ENCODE measurements around the gene CCDC157. TPM values are rescaled to one million over a fixed set of nuclear protein-coding genes. Genes with fewer than 3 reads are reported as not detected.

CCDC157 gene
- polyA plus RNA-seq, 1 donor from 2014 or later: 32.2 TPM

- no peaks in the 10 kb centered on the region for H4K20me1 ChIP-seq (ENCODE audit: insufficient read depth)
- no peaks in the 10 kb centered on the region for H3K9me3 ChIP-seq (ENCODE audit: low read length)
- TF ChIP-seq EZH2 (IDR thresholded peaks at IDR 0.05; ENCODE audit: borderline replicate concordance, insufficient read depth, low read length, poor library complexity, severe bottlenecking) (no peak), EP300 (conservative IDR thresholded peaks at IDR 0.05; ENCODE audit: poor library complexity, severe bottlenecking) (no peak), REST (IDR thresholded peaks at IDR 0.05; ENCODE audit: borderline replicate concordance) (no peak), SMC3 (conservative IDR thresholded peaks at IDR 0.05; ENCODE audit: poor library complexity) (no peak), RAD21 (conservative IDR thresholded peaks at IDR 0.05) (no peak), TAF1 (IDR thresholded peaks at IDR 0.05; ENCODE audit: low read depth) (no peak), CTCF (IDR thresholded peaks at IDR 0.05; ENCODE audit: poor library complexity, severe bottlenecking) (no peak), POLR2AphosphoS5 (IDR thresholded peaks at IDR 0.05) (no peak), MXI1 (conservative IDR thresholded peaks at IDR 0.05; ENCODE audit: poor library complexity, severe bottlenecking) (no peak)
- no peaks in the 10 kb centered on the region for H3F3A ChIP-seq (ENCODE audit: insufficient read depth, low read length, poor library complexity, severe bottlenecking)
- no peak overlapping the region for H3K27ac ChIP-seq (ENCODE audit: low read length)
- H3K27me3 ChIP-seq (ENCODE audit: insufficient read depth, low read depth, low read length): no peaks in the 10 kb centered on the region
- H3K9me2 ChIP-seq (ENCODE audit: insufficient read depth, low read length): no peaks in the 10 kb centered on the region
- no peak overlapping the region for H3K4me2 ChIP-seq (ENCODE audit: low read length)
- H2AFZ ChIP-seq (ENCODE audit: low read depth, low read length): no peak overlapping the region
- H3K36me3 ChIP-seq (ENCODE audit: insufficient read depth, low read length): peaks cover 14% of the 10 kb centered on the region
- H3K79me2 ChIP-seq (replicated peaks; ENCODE audit: insufficient read depth, low read length): peaks cover 19% of the 10 kb centered on the region
- no peak overlapping the region for H3K9ac ChIP-seq (ENCODE audit: low read length)
- no peak overlapping the region for H3K4me3 ChIP-seq (ENCODE audit: low read length)
Measured at GRCh38 chr22:30347255-30347892, 9.4 kb upstream of the CCDC157 start.

GRCh38 chr22:30348404-30348803 is 8.4 kb upstream of the CCDC157 start:
- Histone ChIP-seq H3K9ac (ENCODE audit: low read length) (no peak overlapping the region), H2AFZ (ENCODE audit: low read depth, low read length) (no peak overlapping the region), H3K36me3 (ENCODE audit: insufficient read depth, low read length) (peaks cover 8% of the 10 kb centered on the region), H4K20me1 (ENCODE audit: insufficient read depth) (no peaks in the 10 kb centered on the region), H3K9me2 (ENCODE audit: insufficient read depth, low read length) (no peaks in the 10 kb centered on the region), H3K27me3 (ENCODE audit: insufficient read depth, low read depth, low read length) (no peaks in the 10 kb centered on the region), H3K4me2 (ENCODE audit: low read length) (no peak overlapping the region), H3F3A (ENCODE audit: insufficient read depth, low read length, poor library complexity, severe bottlenecking) (no peaks in the 10 kb centered on the region), H3K79me2 (replicated peaks; ENCODE audit: insufficient read depth, low read length) (peaks cover 23% of the 10 kb centered on the region), H3K9me3 (ENCODE audit: low read length) (no peaks in the 10 kb centered on the region), H3K4me3 (ENCODE audit: low read length) (no peak overlapping the region), H3K27ac (ENCODE audit: low read length) (no peak overlapping the region)
- TF ChIP-seq REST (IDR thresholded peaks at IDR 0.05; ENCODE audit: borderline replicate concordance): no peak
- no peak for TF ChIP-seq POLR2AphosphoS5 (IDR thresholded peaks at IDR 0.05)
- no peak for TF ChIP-seq MXI1 (conservative IDR thresholded peaks at IDR 0.05; ENCODE audit: poor library complexity, severe bottlenecking)
- TF ChIP-seq TAF1 (IDR thresholded peaks at IDR 0.05; ENCODE audit: low read depth): no peak
